Measurements from ENCODE around the gene TESPA1.
A peak's percentile ranks its signal among the peaks of the same experiment; 100 is the strongest.
"Not testable (repeated sequence)": the region's sequence is repeated elsewhere in the genome, so short reads cannot be mapped to it uniquely, and the experiment has no call there.

Gene TESPA1

GRCh38 chr12:54948171-54948570, 36.4 kb downstream of the TESPA1 start:
- no peak for DNase-seq (ENCODE audit: low spot score)

GRCh38 chr12:54945082-54945481, 39.5 kb downstream of the TESPA1 start:
- DNase-seq (ENCODE audit: low spot score), result no peak

GRCh38 chr12:54943292-54943691, 41.3 kb downstream of the TESPA1 start:
- DNase-seq (ENCODE audit: low spot score), result not testable (repeated sequence)

GRCh38 chr12:54941659-54942058, 42.9 kb downstream of the TESPA1 start:
- DNase-seq (ENCODE audit: low spot score), result no peak

- no peak for DNase-seq (ENCODE audit: low spot score)
Measured at GRCh38 chr12:54940727-54941315, 43.7 kb downstream of the TESPA1 start.

GRCh38 chr12:54937929-54938328, 46.6 kb downstream of the TESPA1 start:
- DNase-seq (ENCODE audit: low spot score), result no peak

- no peak for DNase-seq (ENCODE audit: low spot score)
Measured at GRCh38 chr12:54937376-54937775, 47.2 kb downstream of the TESPA1 start.

- no peak for DNase-seq (ENCODE audit: low spot score)
Measured at GRCh38 chr12:54936736-54937135, 47.8 kb downstream of the TESPA1 start.

GRCh38 chr12:54935235-54935951, 49.2 kb downstream of the TESPA1 start:
- peak; percentile 76 for DNase-seq (ENCODE audit: low spot score)

GRCh38 chr12:54934419-54934818, 50.1 kb downstream of the TESPA1 start:
- DNase-seq (ENCODE audit: low spot score), result no peak

- DNase-seq (ENCODE audit: low spot score), result no peak
Measured at GRCh38 chr12:54933376-54933775, 51.2 kb downstream of the TESPA1 start.

GRCh38 chr12:54932691-54933090, 51.9 kb downstream of the TESPA1 start:
- no peak for DNase-seq (ENCODE audit: low spot score)

- DNase-seq (ENCODE audit: low spot score), result no peak
Measured at GRCh38 chr12:54932038-54932437, 52.5 kb downstream of the TESPA1 start.

- no peak for DNase-seq (ENCODE audit: low spot score)
Measured at GRCh38 chr12:54929998-54930397, 54.6 kb downstream of the TESPA1 start.

- no peak for DNase-seq (ENCODE audit: low spot score)
Measured at GRCh38 chr12:54926246-54926645, 58.3 kb downstream of the TESPA1 start.

- no peak for DNase-seq (ENCODE audit: low spot score)
Measured at GRCh38 chr12:54924972-54925707, 59.4 kb downstream of the TESPA1 start.

- no peak for DNase-seq (ENCODE audit: low spot score)
Measured at GRCh38 chr12:54917001-54917488, 67.5 kb downstream of the TESPA1 start.

Data from AG08396 (cell line).